ENCODE measurements around the gene UNC5C.

Gene UNC5C

GRCh38 chr4:95516528-95517017 lies 32.2 kb downstream of the UNC5C start:
- DNase-seq = peak; percentile 14

- no peak for DNase-seq
Measured at GRCh38 chr4:95515589-95515988, 33.2 kb downstream of the UNC5C start.

- no peak for DNase-seq
Measured at GRCh38 chr4:95513022-95513421, 35.8 kb downstream of the UNC5C start.

GRCh38 chr4:95511477-95511876 lies 37.3 kb downstream of the UNC5C start:
- no peak for DNase-seq

- DNase-seq = no peak
Measured at GRCh38 chr4:95510877-95511276, 37.9 kb downstream of the UNC5C start.

GRCh38 chr4:95510145-95510544 lies 38.6 kb downstream of the UNC5C start:
- no peak for DNase-seq

GRCh38 chr4:95508421-95508820 lies 40.4 kb downstream of the UNC5C start:
- no peak for DNase-seq

- no peak for DNase-seq
Measured at GRCh38 chr4:95507561-95507960, 41.2 kb downstream of the UNC5C start.

GRCh38 chr4:95507147-95507546 lies 41.6 kb downstream of the UNC5C start:
- no peak for DNase-seq

GRCh38 chr4:95506264-95506663 lies 42.5 kb downstream of the UNC5C start:
- no peak for DNase-seq

GRCh38 chr4:95505799-95506198 lies 43.0 kb downstream of the UNC5C start:
- no peak for DNase-seq

GRCh38 chr4:95505151-95505550 lies 43.6 kb downstream of the UNC5C start:
- DNase-seq = no peak

GRCh38 chr4:95504501-95504900 lies 44.3 kb downstream of the UNC5C start:
- DNase-seq = no peak

- no peak for DNase-seq
Measured at GRCh38 chr4:95500361-95500760, 48.4 kb downstream of the UNC5C start.

- DNase-seq = no peak
Measured at GRCh38 chr4:95499291-95499696, 49.5 kb downstream of the UNC5C start.

GRCh38 chr4:95494186-95494585 lies 54.6 kb downstream of the UNC5C start:
- no peak for DNase-seq

GRCh38 chr4:95478679-95479078 lies 70.1 kb downstream of the UNC5C start:
- DNase-seq = no peak

GRCh38 chr4:95476121-95476520 lies 72.7 kb downstream of the UNC5C start:
- DNase-seq = no peak

GRCh38 chr4:95472534-95472933 lies 76.2 kb downstream of the UNC5C start:
- no peak for DNase-seq

GRCh38 chr4:95470622-95471021 lies 78.2 kb downstream of the UNC5C start:
- no peak for DNase-seq

- DNase-seq = no peak
Measured at GRCh38 chr4:95469617-95470016, 79.2 kb downstream of the UNC5C start.

GRCh38 chr4:95466791-95467190 lies 82.0 kb downstream of the UNC5C start:
- no peak for DNase-seq

- DNase-seq = no peak
Measured at GRCh38 chr4:95465010-95465409, 83.8 kb downstream of the UNC5C start.

GRCh38 chr4:95462921-95463320 lies 85.9 kb downstream of the UNC5C start:
- no peak for DNase-seq

GRCh38 chr4:95457353-95457752 lies 91.4 kb downstream of the UNC5C start:
- DNase-seq = no peak

- DNase-seq = no peak
Measured at GRCh38 chr4:95450294-95450693, 98.5 kb downstream of the UNC5C start.

All from DMS153 (cell line).